Brain microvascular endothelial cell (primary cell): ENCODE measurements around the gene CDH4.

Experiments used
- DNase-seq: peaks from one replicate; pipeline ENCODE4 v3.0.0-alpha.2; 2020
- H3K27ac ChIP-seq: fragments of 250-450 bp; sonication (Bioruptor Pico); 2 replicates; pipeline ENCODE4 v1.5.1; 2020; ENCODE audit warnings: mild to moderate bottlenecking, moderate library complexity
- H3K27me3 ChIP-seq: fragments of 250-450 bp; sonication (Bioruptor Pico); replicated peaks from 2 replicates; pipeline ENCODE4 v1.5.1; 2020; ENCODE audit warnings: mild to moderate bottlenecking
- H3K36me3 ChIP-seq: fragments of 250-450 bp; sonication (Bioruptor Pico); replicated peaks from 2 replicates; pipeline ENCODE4 v1.5.1; 2020; ENCODE audit warnings: mild to moderate bottlenecking
- H3K4me3 ChIP-seq: 2 replicates; pipeline ENCODE4 v1.5.1; 2011; ENCODE audit warnings: low read depth, mild to moderate bottlenecking, control low read depth, low read length, moderate library complexity
- in situ Hi-C: cut with HindIII; loops from 2 replicates; pipeline ENCODE4 v1.10.0; 2017; ENCODE audit warnings: low sequenced_read_pairs, low pct_ligation_motif_present
- TF ChIP-seq, protein P1 (sequence below): IDR thresholded peaks from 2 replicates; pipeline ENCODE4 v1.5.1; 2011; ENCODE audit warnings: low read depth, mild to moderate bottlenecking, moderate library complexity, low read length, control low read depth, inconsistent platforms; ENCODE audit errors: missing control alignments

CDH4 gene

DNA sequence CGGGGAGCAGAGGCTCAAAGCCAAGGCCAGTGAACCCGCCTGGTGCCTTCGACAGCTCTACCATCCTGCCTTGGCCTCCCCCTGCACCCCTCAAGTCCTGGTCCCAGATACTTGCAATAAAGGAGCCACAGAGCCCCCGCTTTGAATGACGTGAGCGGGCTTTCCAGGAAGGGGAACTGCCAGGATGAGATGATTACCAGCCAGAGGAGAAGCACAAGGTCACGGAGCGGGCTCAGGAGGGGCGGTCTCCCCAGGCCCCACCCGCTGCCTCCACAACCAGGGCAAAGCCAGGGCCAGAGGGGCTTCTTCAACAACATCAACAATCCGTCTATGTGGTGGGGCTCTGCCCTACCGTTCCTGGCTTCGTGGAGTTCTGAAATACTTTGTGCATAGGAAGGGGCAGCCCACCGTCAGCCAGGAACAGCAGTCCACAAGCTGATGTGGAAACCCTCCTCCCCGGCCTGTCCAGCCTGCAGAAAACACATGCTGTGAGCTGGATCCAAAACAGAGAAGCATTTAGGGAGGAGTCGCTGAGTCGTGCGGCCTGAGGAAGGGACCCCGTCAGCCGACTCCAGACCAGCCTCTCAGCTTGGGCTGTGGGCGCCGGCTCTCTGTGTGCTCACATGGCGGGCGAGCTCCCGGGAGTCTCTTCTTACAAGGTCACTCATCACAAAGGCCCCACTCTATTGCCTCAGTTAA, 392.5 kb downstream of the CDH4 start:
- no peak for DNase-seq
- TF ChIP-seq, protein P1, sequence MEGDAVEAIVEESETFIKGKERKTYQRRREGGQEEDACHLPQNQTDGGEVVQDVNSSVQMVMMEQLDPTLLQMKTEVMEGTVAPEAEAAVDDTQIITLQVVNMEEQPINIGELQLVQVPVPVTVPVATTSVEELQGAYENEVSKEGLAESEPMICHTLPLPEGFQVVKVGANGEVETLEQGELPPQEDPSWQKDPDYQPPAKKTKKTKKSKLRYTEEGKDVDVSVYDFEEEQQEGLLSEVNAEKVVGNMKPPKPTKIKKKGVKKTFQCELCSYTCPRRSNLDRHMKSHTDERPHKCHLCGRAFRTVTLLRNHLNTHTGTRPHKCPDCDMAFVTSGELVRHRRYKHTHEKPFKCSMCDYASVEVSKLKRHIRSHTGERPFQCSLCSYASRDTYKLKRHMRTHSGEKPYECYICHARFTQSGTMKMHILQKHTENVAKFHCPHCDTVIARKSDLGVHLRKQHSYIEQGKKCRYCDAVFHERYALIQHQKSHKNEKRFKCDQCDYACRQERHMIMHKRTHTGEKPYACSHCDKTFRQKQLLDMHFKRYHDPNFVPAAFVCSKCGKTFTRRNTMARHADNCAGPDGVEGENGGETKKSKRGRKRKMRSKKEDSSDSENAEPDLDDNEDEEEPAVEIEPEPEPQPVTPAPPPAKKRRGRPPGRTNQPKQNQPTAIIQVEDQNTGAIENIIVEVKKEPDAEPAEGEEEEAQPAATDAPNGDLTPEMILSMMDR, result no peak
- H3K4me3 ChIP-seq, result no peak overlapping the region
- in situ Hi-C loops, result no loop called here
- H3K27me3 ChIP-seq, result no peaks in the 10 kb centered on the region
- H3K36me3 ChIP-seq, result no peaks in the 10 kb centered on the region
- H3K27ac ChIP-seq, result no peak overlapping the region

DNA sequence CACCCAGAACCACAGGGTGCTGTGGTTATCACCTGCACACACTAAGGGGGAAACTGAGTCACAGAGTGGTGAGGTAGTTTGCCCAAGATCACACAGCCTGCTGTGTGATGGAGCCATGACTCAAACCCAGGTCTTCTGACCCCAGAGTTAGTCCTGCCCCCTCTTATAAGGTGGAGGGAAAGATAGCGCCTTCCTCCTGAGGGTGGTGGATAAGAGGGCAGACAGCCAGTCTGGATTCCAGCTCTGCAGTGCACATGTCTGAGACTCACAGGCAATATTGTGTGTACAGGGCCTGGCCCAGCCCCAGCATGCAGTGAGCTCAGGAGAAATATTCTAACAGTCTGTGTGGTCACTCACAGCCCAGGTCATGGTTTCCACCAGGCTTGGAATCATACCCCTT, 393.7 kb downstream of the CDH4 start:
- no peak overlapping the region for H3K4me3 ChIP-seq
- in situ Hi-C loops, result no loop called here
- TF ChIP-seq, protein P1, result no peak
- no peaks in the 10 kb centered on the region for H3K27me3 ChIP-seq
- H3K36me3 ChIP-seq, result no peaks in the 10 kb centered on the region
- DNase-seq, result no peak
- no peak overlapping the region for H3K27ac ChIP-seq

DNA sequence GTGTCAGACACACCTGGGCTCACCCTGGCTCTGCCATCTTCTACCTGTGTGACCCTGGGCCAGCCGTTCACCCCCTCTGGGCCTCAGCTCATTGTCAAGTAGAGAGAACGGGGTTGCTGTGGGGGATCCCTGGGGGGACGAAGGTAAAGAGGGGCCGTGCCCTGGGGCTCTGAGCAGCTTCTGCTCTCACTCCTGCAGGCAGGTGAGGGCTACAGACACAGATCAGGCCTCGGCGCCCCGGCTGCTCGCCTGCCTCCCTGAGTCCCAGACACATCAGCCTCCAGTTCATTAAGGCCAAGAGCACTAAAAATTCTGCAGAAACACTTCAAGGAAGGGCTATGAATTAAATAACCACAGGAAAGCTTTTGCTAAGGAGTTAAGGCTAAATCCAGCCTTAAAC, 394.4 kb downstream of the CDH4 start:
- Histone ChIP-seq H3K27ac (no peak overlapping the region), H3K4me3 (no peak overlapping the region), H3K27me3 (no peaks in the 10 kb centered on the region), H3K36me3 (no peaks in the 10 kb centered on the region)
- TF ChIP-seq, protein P1, result no peak
- in situ Hi-C loops, result no loop called here
- DNase-seq, result no peak

DNA sequence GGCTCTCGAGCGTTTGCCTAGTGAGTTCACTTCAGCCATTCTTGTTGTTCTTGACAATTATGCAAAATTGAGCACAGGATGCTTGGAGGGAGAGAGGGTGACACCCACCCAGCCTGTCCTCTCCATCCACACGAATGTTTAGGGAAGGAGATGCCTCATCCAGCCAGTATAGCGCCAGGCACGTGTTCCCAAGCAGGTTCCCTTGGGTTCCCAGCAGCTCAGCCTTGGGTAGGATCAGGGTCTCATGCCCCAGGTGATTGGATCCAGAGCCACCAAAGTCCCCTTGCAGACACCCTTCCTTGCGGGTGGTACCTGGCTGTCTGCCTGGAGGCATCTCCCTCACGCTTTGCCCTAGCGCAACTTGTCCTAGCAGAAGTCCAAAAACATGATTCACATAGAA, 394.9 kb downstream of the CDH4 start:
- in situ Hi-C loops, result no loop called here
- no peaks in the 10 kb centered on the region for H3K36me3 ChIP-seq
- DNase-seq, result no peak
- H3K27ac ChIP-seq, result no peak overlapping the region
- H3K4me3 ChIP-seq, result no peak overlapping the region
- TF ChIP-seq, protein P1, result no peak
- no peaks in the 10 kb centered on the region for H3K27me3 ChIP-seq

DNA sequence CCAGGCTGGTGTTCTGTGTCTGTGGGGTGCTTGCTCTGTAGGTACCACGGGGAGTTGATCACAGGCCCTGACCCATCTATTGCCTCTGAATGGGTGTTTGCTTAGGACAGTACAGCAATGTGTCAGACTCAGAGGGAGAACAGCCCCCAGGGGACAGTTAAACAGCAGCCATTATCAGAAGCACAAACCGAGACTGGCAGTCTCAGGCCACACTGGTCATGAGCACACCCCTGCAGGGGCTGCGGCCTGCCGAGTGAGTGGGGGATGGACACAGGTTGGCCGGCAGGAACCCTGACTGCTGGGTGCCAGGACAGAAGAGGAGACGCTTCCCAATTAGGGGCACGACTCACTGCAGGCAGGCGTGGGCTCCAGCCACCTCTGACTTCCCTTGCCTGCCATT, 395.6 kb downstream of the CDH4 start:
- Histone ChIP-seq H3K27ac (no peak overlapping the region), H3K36me3 (no peaks in the 10 kb centered on the region), H3K27me3 (no peaks in the 10 kb centered on the region), H3K4me3 (no peak overlapping the region)
- in situ Hi-C loops, result no loop called here
- TF ChIP-seq, protein P1, result no peak
- DNase-seq, result no peak
